Osteoblast (primary cell): Measurements from ENCODE around the gene TTC13. TPM values are rescaled to one million over a fixed set of nuclear protein-coding genes. Genes with fewer than 3 reads are reported as not detected.

Experiments
- DNase-seq: peaks from one replicate; pipeline ENCODE4 v3.0.0; 2011; ENCODE audit warnings: low spot score, mixed read lengths; ENCODE audit not compliant: insufficient read length; ENCODE audit errors: missing footprints
- H2AFZ ChIP-seq: 2 replicates; pipeline ENCODE4 v1.6.0; 2011; ENCODE audit warnings: mild to moderate bottlenecking, low read length
- H3K27ac ChIP-seq: 2 replicates; pipeline ENCODE4 v1.5.1; 2011; ENCODE audit warnings: mild to moderate bottlenecking, low read depth, low read length, moderate library complexity
- H3K27me3 ChIP-seq: 2 replicates; pipeline ENCODE4 v1.6.0; 2012; ENCODE audit warnings: mild to moderate bottlenecking, control low read depth, inconsistent platforms, low read length, moderate library complexity; ENCODE audit not compliant: insufficient read depth
- H3K36me3 ChIP-seq: 2 replicates; pipeline ENCODE4 v1.5.1; 2011; ENCODE audit warnings: mild to moderate bottlenecking, low read length, control low read depth, moderate library complexity; ENCODE audit not compliant: insufficient read depth
- H3K4me1 ChIP-seq: 2 replicates; pipeline ENCODE4 v1.5.1; 2011; ENCODE audit warnings: mild to moderate bottlenecking, low read length, control low read depth, moderate library complexity; ENCODE audit not compliant: insufficient read depth
- H3K4me2 ChIP-seq: 2 replicates; pipeline ENCODE4 v1.6.0; 2011; ENCODE audit warnings: mild to moderate bottlenecking, low read length; ENCODE audit not compliant: insufficient read depth
- H3K4me3 ChIP-seq: fragments of 200-600 bp; sonication (generic); 3 replicates; pipeline ENCODE4 v1.5.1; 2012; ENCODE audit warnings: mild to moderate bottlenecking, low read length, inconsistent platforms; ENCODE audit not compliant: insufficient read depth
- H3K79me2 ChIP-seq: 2 replicates; pipeline ENCODE4 v1.6.0; 2012; ENCODE audit warnings: mild to moderate bottlenecking, low read length, control low read depth, inconsistent platforms; ENCODE audit not compliant: insufficient read depth
- H3K9me3 ChIP-seq: 2 replicates; pipeline ENCODE4 v1.5.1; 2011; ENCODE audit warnings: low read depth, low read length, control low read depth
- H4K20me1 ChIP-seq: 2 replicates; pipeline ENCODE4 v1.6.0; 2012; ENCODE audit warnings: mild to moderate bottlenecking, low read length, control low read depth; ENCODE audit not compliant: insufficient read depth
- total RNA-seq: library from RNA; depleted of rRNA; stranded (reverse); fragments of >200 nt; gene quantifications from 2 replicates; pipeline ENCODE4 v1.2.3, GENCODE V29; 2012
- TF ChIP-seq, protein P1 (sequence below): IDR thresholded peaks from 2 replicates; pipeline ENCODE4 v1.5.1; 2011; ENCODE audit warnings: mild to moderate bottlenecking, low read depth, low read length, moderate library complexity; ENCODE audit errors: extremely low read depth

Gene TTC13
- total RNA-seq, 1 donor = 15.9 TPM

DNA sequence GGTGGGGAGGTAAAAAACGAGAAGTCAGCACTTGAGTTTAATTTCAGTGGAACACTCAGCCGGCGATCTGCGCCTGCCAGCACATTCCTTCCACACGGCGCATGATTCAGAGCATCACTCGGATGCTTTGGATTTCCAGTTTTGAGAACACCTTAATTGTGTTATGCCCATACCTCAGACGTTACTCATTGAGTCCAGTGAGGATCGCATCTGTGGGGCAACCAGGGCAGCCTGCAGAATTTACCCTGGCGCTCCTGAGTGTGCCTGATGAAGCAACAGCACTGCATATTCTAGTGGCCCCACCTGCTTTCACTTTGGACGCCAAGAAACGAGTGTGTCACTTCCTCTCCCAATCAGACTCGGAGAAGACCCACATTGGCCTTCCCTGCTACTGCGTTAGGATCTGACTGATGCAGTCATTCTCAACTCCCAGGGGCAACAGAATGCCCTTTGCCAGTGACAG lies 41.5 kb upstream of the TTC13 start:
- no peak overlapping the region for H3K27ac ChIP-seq
- no peaks in the 10 kb centered on the region for H3K27me3 ChIP-seq
- no peak overlapping the region for H3K4me2 ChIP-seq
- no peak overlapping the region for H3K4me3 ChIP-seq
- TF ChIP-seq, protein P1, sequence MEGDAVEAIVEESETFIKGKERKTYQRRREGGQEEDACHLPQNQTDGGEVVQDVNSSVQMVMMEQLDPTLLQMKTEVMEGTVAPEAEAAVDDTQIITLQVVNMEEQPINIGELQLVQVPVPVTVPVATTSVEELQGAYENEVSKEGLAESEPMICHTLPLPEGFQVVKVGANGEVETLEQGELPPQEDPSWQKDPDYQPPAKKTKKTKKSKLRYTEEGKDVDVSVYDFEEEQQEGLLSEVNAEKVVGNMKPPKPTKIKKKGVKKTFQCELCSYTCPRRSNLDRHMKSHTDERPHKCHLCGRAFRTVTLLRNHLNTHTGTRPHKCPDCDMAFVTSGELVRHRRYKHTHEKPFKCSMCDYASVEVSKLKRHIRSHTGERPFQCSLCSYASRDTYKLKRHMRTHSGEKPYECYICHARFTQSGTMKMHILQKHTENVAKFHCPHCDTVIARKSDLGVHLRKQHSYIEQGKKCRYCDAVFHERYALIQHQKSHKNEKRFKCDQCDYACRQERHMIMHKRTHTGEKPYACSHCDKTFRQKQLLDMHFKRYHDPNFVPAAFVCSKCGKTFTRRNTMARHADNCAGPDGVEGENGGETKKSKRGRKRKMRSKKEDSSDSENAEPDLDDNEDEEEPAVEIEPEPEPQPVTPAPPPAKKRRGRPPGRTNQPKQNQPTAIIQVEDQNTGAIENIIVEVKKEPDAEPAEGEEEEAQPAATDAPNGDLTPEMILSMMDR = no peak
- DNase-seq = no peak
- no peaks in the 10 kb centered on the region for H3K9me3 ChIP-seq
- no peaks in the 10 kb centered on the region for H3K79me2 ChIP-seq
- no peak overlapping the region for H2AFZ ChIP-seq
- no peaks in the 10 kb centered on the region for H3K4me1 ChIP-seq
- no peaks in the 10 kb centered on the region for H4K20me1 ChIP-seq
- no peaks in the 10 kb centered on the region for H3K36me3 ChIP-seq

DNA sequence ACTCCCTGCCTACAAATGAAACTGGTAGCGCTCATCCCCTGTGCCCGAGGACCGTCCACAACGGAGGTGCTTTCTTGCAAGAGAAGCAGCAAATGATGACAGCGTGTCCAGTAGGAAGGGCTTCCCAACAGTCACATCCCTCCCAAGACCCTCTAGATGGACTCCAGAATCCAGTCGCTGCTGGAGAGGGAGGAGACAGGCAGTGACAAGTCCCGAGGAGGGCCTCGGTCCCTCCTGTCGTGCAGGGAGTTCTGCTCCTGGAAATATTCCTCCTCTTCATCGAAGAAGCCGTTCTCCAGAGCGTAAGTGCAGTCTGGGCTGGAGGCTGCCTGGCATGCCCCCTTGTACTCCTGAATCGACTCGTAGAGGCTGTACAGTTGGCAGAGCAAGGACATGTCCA lies 41.0 kb upstream of the TTC13 start:
- Histone ChIP-seq H3K9me3 (no peaks in the 10 kb centered on the region), H3K79me2 (no peaks in the 10 kb centered on the region), H3K27me3 (no peaks in the 10 kb centered on the region), H3K4me2 (no peak overlapping the region), H3K4me3 (no peak overlapping the region), H3K36me3 (no peaks in the 10 kb centered on the region), H2AFZ (no peak overlapping the region), H4K20me1 (no peaks in the 10 kb centered on the region), H3K4me1 (no peaks in the 10 kb centered on the region), H3K27ac (no peak overlapping the region)
- TF ChIP-seq, protein P1 = no peak
- no peak for DNase-seq

DNA sequence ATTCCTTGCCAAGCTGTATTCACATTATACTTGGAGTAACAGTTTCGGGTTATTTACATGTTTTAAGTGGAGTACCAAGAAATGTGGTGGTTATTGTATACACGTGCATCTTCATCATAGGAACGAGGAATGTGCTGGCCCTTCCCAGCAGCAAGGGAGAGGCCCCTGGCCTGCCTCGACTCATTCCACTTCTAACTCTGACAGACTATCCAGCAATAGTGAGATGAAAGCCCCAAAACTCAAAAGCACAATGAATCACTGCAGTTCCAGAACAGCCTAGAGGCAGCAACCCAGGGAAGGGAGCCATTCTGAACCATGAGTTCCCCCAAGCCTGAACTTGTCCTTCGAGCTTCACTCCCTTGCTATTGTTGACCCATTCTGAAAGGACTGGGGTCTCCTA lies 38.3 kb upstream of the TTC13 start:
- Histone ChIP-seq H3K36me3 (no peaks in the 10 kb centered on the region), H3K4me3 (no peak overlapping the region), H3K27ac (no peak overlapping the region), H3K9me3 (no peaks in the 10 kb centered on the region), H4K20me1 (no peaks in the 10 kb centered on the region), H3K27me3 (no peaks in the 10 kb centered on the region), H2AFZ (no peak overlapping the region), H3K79me2 (no peaks in the 10 kb centered on the region), H3K4me1 (no peaks in the 10 kb centered on the region), H3K4me2 (no peak overlapping the region)
- DNase-seq = no peak
- TF ChIP-seq, protein P1 = no peak

DNA sequence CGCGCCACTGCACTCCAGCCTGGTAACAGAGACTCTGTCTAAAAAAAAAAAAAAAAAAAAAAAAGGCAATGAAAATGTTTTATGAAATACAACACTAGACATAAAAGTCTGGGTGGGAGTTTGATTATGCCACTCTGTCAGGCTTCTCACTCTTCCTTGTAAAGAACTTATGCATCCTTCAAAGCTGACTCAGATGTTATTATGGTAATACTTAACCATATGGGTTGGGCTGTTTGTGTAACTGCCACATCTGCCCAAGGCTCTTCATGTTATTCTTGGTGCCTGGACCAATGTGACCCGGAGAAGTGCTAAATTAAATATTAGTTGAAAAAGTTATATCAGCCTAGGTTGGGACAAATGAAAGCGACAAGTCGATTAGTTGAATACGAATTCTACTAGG lies 37.6 kb upstream of the TTC13 start:
- no peaks in the 10 kb centered on the region for H3K79me2 ChIP-seq
- no peak for DNase-seq
- no peak overlapping the region for H3K27ac ChIP-seq
- no peaks in the 10 kb centered on the region for H4K20me1 ChIP-seq
- TF ChIP-seq, protein P1 = no peak
- no peak overlapping the region for H3K4me2 ChIP-seq
- H3K27me3 ChIP-seq = no peaks in the 10 kb centered on the region
- no peaks in the 10 kb centered on the region for H3K36me3 ChIP-seq
- no peak overlapping the region for H2AFZ ChIP-seq
- no peaks in the 10 kb centered on the region for H3K4me1 ChIP-seq
- no peak overlapping the region for H3K4me3 ChIP-seq
- no peaks in the 10 kb centered on the region for H3K9me3 ChIP-seq
